GM21825 (cell line): ENCODE results near the gene IFIT1.
A peak's percentile ranks its signal among the peaks of the same experiment; 100 is the strongest.
"Not testable (repeated sequence)": the region's sequence is repeated elsewhere in the genome, so short reads cannot be mapped to it uniquely, and the experiment has no call there.

Source experiments
- ATAC-seq: cut with Tn5 transposase; IDR thresholded peaks from one replicate; pipeline ENCODE4 v1.9.1; 2021; ENCODE audit warnings: mild to moderate bottlenecking, moderate library complexity; ENCODE audit not compliant: unreplicated experiment

Gene IFIT1

GRCh38 chr10:89395141-89395540 lies 2.7 kb downstream of the IFIT1 start:
- ATAC-seq, result no peak

DNA sequence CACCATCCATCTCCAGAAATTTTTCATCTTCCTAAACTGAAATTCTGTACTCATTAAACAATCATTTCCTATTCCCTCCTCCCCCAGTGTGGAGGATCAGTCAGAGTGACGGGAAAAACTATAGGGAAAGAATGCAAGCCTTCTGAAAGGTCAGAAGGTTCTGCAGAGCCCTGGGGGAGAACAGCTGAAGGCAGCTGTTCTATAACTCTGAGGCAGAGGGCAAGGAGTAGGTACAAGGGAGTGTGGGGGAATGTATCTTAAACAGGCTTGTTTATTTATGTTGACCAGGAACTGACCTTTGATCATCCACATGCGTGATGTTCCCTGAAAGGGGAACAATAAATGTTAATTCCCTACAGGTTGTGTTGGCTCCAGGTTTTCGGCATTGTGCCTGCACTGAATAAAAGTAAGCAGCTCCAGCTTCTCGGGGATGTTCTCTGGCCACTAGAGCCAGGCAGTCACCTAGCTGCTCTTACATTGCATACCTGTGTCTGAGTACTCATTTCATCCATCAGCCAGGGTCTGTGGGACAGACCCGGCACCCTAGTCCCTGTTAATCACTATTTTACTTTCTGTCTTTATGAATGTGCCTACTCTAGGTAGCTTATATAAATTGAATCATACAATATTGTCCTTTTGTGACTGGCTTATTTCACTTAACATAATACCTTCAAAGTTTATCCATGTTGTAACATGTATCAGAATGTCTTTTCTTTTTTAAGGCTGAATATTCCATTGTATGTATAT lies 5.8 kb downstream of the IFIT1 start:
- no peak for ATAC-seq

DNA sequence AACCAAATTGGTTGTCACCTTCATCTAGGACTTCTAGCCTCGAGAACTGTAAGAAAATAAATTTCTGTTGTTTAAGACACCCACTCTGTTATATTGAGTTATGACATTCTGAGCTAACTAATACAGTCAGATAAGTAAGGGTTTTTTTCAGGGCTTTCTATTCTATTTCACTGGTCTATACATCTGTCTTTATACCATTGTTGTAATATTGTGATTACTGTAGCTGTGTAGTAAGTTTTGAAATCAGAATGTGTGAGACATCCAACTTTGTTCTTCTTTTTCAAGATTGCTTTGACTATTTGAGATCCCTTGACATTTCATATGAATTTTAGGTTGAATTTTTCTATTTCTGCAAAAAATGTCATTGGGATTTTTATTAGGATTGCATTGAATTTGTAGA lies 7.5 kb downstream of the IFIT1 start:
- ATAC-seq, result no peak

- no peak for ATAC-seq
Observed at GRCh38 chr10:89403043-89403442, 10.6 kb downstream of the IFIT1 start.

DNA sequence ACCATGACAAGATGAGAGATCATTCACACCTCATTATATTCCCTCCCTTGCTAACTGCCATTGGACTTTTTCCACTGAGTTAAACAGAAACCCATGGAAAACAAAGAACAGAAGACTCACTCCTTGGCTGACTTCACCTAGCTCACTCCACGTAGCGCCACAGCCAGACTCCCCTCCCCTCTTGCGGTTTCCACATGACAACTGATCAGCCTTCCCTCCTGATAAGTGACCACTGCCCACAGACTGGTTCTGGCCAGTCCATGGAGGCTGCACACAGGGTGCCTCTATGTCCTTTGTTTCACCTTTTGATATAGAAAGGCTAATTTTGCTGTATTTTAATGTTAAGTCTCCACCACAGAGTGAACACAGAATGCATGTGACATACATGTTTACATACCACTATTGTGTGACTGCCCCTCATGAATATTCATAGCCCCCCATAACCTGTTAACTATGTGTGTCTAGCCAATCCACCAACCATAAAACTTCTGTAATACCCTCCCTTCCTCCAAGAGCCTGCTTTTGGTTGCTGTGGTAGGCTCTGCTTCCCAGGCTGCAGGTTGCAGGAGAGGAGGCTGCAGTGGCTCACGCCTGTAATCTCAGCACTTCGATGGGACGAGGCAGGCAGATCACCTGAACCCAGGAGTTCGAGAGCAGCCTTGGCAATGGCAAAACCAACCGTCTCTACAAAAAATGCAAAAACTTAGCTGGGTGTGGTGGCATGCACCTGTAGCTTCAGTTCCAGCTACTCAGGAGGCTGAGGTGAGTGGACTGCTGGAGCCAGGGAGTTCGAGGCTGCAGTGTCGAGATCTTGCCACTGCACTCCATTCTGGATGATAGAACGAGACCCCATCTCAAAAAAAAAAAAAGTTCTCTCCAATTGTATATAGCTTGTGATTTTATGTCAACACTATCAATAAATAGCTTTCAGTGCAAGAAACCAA lies 12.0 kb downstream of the IFIT1 start:
- no peak for ATAC-seq

GRCh38 chr10:89406178-89406577 lies 13.8 kb downstream of the IFIT1 start:
- not testable (repeated sequence) for ATAC-seq

DNA sequence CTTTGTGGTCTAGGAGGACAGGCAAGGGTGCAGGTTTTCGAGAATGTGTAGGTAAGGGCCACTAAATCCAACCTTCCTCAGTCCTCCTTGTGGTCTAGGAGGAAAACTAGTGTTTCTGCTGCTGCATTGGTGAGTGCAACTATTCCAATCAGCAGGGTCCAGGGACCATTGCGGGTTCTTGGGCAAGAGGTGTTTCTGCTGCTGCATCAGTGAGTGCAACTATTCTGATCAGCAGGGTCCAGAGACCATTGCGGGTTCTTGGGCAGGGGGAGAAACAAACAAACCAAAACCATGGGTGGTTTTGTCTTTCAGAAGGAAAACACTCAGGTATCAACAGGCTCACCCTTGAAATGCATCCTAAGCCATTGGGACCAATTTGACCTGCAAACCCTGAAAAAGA lies 15.4 kb downstream of the IFIT1 start:
- not testable (repeated sequence) for ATAC-seq

GRCh38 chr10:89409282-89409681 lies 16.9 kb downstream of the IFIT1 start:
- ATAC-seq, result not testable (repeated sequence)

DNA sequence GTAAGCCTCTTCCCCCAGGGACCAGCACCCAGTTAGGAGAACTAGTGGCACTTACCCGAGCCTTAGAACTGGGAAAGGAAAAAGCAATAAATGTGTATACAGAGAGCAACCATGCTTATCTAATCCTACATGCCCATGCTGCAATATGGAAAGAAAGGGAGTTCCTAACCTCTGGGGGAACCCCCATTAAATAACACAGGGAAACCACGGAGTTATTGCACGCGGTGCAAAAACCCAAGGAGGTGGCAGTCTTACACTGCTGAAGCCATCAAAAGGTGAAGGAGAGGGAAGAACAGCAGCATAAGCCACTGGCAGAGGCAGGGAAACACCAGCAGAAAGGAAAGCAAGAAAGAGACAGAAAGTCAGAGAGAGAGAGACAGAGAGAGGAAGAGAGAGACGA lies 18.1 kb downstream of the IFIT1 start:
- ATAC-seq, result not testable (repeated sequence)

- not testable (repeated sequence) for ATAC-seq
Observed at GRCh38 chr10:89411135-89411534, 18.7 kb downstream of the IFIT1 start.

GRCh38 chr10:89412276-89412675 lies 19.9 kb downstream of the IFIT1 start:
- ATAC-seq, result not testable (repeated sequence)

DNA sequence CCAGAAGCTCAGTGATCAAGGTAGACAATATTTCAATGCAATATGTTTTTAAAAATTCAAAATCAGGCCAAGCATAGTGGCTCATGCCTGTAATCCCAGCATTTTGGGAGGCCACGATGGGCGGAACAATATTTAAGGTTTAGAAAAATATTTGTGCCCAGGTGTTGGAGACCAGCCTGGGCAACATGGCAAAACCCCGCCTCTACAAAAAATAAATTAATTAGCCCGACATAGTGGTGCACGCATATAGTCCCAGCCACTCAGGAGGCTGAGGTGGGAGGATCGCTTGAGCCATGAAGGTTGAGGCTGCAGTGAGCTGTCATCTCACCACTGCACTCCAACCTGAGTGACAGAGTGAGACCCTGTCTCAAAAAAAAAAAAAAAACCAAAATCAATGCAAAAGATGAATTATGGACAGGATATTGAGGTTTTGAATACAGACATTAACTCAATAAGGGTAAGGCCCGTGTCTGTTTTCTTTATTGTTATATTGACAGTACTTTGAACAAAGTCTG lies 21.0 kb downstream of the IFIT1 start:
- ATAC-seq, result no peak

- peak; percentile 63 for ATAC-seq
Observed at GRCh38 chr10:89414146-89414878, 21.9 kb downstream of the IFIT1 start, which contains the start of gene IFIT5. Gene IFIT5, plus strand, starts transcription at chr10:89414568. Its CDS starts 231 bp downstream, at chr10:89414799.

DNA sequence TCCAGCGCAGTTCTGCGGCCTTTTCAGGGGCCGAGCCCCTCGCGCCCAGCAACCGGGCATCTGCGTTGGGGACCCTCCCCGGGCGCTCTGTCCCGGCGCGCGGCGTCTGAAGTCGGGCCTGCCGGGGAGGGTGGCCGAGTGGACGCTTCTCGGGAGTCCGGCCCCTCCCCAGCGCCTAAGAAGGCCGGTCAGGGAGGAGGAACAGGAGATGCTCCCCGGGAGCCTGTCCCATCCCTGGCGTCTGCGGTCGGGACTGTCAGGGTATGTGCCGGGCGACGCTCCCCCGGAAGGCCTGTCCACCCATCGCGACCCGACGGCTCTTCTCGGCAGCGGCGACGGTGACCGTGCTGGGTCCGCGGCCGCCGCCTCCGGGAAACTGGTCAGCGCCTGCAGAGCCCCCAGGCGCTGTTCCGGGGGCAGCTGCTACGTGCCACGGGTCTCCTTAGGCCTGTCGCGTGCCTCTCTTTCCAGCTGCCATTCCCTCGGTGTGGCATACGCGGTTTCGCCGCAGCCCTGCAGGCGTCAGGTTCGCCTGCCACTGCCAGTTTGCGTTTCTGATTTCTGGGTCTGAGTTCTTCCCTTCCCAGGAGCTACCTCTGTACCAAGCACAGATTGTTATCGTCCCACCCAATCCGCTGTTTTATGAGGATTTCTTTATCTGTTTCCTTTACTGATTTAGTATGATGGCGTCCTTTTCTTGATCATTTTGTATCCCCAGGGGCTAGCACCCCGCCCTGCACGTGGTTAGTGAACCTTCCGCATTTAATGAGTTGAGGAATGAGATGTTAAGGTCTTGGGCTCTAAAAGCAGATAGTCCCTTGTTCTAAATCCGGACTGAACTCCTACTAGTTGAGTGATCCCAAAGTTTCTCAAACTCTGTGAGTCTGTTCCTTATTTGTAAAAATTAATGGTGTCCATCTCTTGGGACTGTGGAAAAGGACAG lies 22.7 kb downstream of the IFIT1 start:
- ATAC-seq, result peak; percentile 37

DNA sequence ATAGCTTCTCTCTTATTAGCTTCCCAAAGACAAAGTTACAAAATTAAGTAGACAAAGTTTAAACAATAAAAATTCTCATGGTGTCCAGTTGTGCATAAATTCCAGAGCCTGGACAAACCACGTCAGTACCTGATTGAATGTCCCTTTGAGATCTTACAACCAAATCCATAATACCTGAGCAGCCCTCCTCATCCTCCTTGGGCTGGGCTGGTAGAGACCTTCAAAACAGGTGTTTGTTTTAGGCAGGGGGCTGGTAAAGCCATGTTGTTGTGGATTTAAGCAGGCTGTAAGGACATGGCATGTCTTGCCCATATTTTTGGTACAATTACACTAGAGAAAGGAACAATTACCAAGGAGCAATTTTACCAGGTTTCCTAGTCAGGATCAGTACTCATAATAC lies 24.0 kb downstream of the IFIT1 start:
- ATAC-seq, result no peak

GRCh38 chr10:89419548-89419947 lies 27.1 kb downstream of the IFIT1 start:
- no peak for ATAC-seq

DNA sequence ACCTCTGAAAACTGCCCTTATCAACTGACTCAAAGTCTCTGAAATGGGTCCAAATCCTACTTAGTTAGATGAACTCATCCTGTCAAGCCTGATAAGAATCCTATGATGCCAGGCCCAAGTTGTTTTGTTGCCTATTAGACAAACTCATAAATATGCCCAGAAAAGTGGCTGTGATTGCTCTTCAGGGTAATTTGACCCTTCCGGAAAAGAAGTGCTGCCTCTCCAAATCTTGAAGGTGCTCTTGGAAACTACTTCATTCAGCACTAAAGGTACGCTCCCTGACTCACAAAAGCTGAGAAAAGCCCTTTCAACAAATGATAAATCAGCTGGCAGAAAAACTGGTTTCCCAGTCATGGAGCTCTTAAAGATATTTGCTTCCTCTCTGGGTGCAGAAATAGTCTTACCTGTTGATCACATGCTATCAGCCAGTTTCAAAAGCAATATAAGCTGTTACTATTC lies 28.6 kb downstream of the IFIT1 start:
- no peak for ATAC-seq

- ATAC-seq, result no peak
Observed at GRCh38 chr10:89425000-89425399, 32.6 kb downstream of the IFIT1 start.

GRCh38 chr10:89426230-89426868 lies 33.9 kb downstream of the IFIT1 start:
- ATAC-seq, result no peak
